Hematopoietic multipotent progenitor cell treated with erythropoietin and hydrocortisone succinate and interleukin-3 and kit ligand, for 4 days (in vitro differentiated cells): ENCODE results near the gene RARG.
A peak's percentile ranks its signal among the peaks of the same experiment; 100 is the strongest.

Source experiments
- DNase-seq: peaks from one replicate; pipeline ENCODE4 v3.0.0-alpha.2; 2015

The RARG gene

DNA sequence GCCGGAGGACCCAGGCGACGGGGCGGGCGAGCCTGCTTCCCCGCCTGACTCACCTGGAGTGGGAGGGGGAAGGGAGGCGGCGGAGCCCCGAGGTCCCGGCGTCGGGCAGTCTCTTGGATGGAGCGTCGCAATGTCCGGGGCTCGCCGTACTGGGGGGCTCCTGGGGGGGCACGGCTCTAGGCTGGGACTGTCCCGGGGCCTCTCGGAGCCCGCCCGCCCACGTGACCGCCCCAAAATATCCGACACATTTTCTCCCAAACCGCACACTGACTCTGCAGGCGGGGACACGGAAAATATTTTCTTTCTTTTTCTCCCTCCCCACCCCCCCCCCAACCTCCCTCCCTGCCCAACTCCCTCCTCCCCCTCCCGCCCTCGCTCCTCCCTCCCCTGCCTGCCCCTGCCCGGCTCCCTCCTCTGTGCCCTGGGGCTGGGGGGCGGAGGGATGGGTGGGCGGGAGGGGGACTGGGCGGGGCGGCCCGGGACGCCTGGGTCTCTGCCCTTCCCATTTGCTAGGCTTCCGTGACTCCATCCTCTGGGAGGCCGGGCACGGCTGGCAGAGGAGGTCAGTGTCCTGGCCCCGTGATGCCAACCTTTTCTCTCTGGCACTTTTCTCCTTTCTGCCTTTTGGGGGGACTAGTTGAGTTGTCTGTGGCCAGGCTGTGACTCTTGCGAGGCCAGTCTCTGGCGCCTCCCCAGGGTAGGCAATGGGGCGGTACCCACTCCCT, at the start of gene RARG:
RARG (minus strand) TSS at position 289 of the 725 bp plus-strand sequence. CDS start 4,664 bp downstream, outside the sequence.
- peak; percentile 71 for DNase-seq

DNA sequence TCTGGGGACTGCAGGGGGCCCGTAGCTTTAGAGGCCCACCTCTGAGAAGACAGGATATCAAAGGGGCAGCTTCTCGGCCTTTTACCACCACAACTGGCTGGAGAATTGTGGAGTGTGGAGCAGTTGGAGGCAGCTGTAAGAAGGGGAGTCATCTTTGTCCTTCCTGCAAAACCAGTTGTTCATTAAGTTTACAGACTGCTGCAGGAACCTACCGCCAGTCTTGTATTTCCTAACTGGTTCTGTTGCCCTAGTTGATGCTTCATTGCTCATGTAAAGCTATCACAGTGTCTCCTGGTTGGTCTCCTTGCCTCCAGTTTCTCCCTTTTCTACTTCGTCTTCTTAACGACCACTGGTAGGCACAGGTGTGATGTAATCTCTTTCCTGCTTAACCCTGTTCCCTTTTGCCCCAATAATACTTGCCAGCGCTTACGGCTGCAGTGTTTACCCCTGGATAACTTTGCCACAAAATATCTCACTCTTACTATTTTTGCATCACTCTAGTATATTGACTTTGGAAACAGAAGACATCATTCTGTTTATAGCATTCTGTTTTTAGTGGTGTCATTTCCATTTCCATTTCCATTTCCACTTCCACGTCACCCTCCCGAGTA, 48.0 kb upstream of the RARG start:
- DNase-seq = no peak

GRCh38 chr12:53279283-53279869, 47.4 kb upstream of the RARG start:
- DNase-seq = no peak

DNA sequence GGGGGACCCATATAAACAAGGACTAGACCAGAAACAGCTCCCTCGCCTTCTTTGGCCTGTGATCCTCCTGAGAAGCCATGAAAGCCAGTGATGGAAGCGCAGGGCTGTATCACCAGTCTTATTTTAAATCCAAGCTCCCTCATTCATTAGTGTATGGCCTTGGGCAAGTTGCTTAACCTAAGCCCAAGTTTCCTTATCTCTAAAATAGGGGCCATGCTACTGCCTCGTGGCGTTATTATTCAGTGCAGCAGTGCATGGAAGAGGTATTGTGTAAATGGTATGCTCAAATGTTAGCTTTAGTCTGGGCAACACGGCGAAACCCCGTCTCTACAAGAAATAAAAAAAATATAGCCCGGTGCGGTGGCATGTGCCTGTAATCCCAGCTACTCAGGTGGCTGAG, 46.0 kb upstream of the RARG start:
- DNase-seq = no peak

DNA sequence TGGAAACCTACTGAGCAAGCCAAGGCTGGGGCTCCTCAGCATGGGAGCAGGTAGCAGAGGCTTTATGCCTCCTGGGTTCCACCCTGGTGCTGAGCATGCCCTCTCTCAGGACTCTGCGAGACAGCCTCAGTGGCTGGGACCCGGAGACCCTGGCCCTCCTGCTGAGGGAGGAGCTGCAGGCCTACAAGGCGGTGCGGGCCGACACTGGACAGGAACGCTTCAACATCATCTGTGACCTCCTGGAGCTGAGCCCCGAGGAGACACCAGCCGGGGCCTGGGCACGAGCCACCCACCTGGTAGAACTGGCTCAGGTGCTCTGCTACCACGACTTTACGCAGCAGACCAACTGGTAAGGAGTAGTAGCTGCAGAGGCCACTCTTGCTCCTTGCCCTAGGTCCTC, 44.5 kb upstream of the RARG start:
- DNase-seq = no peak

GRCh38 chr12:53274445-53274844, 42.4 kb upstream of the RARG start:
- no peak for DNase-seq

DNA sequence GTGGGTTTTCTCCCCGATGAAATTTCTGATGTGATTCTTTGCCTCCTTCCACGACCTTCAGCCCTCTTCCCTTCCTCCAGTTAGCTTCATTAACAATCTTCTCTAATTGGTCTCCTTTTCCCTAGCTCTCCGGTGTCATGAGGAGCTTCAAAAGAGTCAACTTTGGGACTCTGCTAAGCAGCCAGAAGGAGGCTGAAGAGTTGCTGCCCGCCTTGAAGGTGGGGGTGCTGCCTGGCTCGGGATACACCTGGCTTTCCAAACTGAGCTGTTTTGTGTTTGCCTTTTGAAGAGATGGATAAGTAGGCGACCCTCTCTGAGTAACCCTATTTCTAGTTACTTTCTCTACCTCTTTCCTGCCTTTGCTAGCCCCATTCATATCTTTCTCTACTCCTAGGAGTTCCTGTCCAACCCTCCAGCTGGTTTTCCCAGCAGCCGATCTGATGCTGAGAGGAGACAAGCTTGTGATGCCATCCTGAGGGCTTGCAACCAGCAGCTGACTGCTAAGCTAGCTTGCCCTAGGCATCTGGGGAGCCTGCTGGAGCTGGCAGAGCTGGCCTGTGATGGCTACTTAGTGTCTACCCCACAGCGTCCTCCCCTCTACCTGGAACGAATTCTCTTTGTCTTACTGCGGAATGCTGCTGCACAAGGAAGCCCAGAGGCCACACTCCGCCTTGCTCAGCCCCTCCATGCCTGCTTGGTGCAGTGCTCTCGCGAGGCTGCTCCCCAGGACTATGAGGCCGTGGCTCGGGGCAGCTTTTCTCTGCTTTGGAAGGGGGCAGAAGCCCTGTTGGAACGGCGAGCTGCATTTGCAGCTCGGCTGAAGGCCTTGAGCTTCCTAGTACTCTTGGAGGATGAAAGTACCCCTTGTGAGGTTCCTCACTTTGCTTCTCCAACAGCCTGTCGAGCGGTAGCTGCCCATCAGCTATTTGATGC, 36.9 kb upstream of the RARG start:
- DNase-seq = peak; percentile 22

GRCh38 chr12:53267999-53268629, 36.1 kb upstream of the RARG start, which contains the start of gene ESPL1:
Gene ESPL1, plus strand, starts transcription at chr12:53268299. Its CDS starts 468 bp downstream, at chr12:53268767.
- DNase-seq = peak; percentile 96

DNA sequence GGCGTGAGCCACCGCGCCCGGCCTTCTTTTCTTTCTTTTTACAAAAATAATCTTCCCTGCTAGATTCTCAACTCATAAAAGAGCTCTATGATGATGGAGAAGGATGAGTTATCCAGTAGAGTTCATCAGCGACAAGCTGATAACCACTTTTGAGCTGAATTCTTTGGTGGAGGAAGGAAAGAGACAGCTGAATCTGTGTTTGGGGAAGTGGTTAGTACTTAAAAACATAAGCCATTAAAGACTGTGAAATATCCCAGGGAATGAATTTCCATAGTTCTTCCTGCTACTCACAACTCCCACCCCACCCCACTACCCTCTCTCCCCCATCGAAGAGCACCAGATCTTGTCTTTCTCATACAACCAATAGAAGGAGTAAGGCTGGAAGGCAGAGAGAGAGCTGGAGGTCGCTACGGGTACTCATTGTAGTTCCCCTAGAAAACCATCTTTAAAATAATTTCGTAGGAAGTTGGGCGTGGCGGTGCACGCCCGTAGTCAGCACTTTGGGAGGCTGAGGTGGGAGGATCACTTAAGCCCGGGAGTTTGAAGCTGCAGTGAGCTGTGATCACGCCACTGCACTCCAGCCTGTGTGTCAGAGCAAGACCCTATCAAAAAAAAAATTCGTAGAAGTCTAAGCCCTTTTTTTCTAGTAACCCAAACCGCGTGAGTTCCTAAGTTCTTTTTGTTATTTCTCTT, 35.4 kb upstream of the RARG start:
- peak; percentile 56 for DNase-seq

DNA sequence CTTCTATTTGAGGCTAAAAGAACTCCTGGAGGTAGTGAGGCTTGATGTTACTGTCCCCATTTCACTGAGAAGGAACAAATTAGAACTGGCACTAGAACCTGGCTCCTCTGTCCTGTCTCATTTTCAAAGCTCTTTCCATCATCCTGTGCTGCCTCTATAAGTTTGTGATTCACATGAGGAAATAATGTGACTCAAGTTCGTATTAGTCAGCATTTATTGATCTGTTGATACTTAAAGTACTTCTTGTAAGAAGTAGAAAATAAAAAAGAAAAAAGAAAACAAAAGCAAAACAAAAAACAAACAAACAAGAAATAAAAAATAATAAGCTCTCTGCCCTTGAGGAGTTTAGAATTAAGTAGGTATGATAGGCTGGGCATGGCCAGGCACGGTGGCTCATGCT, 33.8 kb upstream of the RARG start:
- DNase-seq = no peak

- DNase-seq = no peak
Measured at GRCh38 chr12:53259891-53260290, 27.9 kb upstream of the RARG start.

GRCh38 chr12:53258541-53259539, 26.8 kb upstream of the RARG start:
- DNase-seq = no peak

- DNase-seq = peak; percentile 86
Measured at GRCh38 chr12:53255996-53256395, 24.0 kb upstream of the RARG start.

DNA sequence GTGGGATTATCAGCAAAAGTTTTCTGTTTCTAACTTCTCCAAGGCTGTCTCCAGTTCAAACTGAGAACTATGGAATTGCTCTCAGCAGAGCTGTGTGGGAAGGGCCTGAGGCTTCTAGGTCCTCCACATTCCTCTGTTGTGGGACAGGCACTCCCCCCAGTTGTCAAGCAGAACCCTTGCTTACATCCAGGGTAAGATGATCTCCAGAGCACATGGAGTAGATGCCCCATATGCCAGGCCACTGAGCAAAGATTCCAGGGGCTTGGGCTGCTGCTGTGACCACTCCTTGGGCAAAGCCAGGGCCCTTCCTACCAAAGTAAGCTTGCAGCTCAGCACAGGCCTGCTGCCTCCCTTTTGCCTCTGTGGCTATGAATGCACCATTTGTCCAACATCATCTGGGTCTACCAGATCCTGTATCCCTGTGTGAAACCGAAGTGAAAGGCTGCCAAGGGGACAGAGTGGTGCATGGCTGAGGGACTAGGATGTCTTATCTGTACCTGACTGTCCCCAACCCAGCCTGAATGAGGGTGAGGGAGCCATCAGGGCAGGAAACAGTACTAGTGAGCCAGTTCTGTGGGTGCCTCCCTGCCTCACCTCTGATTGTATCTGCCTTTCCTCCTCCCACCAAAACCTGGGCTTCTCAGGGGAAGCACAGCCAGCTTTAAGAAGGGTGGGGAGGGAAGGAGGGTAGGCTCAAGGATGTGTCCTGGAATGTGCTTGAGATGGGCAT, 23.0 kb upstream of the RARG start:
- DNase-seq = no peak

DNA sequence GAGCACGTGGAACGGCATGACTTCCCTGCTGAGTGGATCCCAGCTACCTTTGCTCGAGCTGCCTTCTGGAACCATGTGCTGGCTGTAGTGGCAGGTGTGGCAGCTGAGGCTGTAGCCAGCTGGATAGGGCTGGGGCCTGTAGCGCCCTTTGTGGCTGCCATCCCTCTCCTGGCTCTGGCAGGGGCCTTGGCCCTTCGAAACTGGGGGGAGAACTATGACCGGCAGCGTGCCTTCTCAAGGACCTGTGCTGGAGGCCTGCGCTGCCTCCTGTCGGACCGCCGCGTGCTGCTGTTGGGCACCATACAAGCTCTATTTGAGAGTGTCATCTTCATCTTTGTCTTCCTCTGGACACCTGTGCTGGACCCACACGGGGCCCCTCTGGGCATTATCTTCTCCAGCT, 21.3 kb upstream of the RARG start:
- no peak for DNase-seq

DNA sequence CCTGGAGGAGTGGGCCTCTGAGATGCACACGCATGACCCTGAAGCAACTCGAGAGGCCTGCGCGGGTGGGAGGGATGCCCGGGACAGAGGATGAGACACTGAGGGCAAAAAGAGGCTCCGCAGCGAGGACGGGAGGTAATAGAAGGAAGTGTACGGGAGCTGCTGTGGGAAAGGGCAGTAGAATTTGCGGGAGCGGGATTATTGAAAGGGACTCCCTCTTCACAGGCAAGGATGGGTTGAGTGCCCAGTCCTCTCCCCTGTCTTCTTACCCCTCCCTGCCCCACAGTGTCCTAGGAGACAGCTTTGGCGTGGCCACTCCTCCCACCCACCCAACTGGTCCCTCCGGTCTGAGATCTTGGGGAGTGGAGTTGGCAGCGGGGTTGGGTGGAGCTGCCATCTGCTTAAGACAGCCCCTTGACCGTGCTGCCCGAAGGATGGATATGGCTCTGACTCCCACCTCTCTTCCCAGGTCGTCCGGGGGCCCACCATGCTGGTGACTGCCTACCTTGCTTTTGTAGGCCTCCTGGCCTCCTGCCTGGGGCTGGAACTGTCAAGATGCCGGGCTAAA, 20.4 kb upstream of the RARG start:
- peak; percentile 49 for DNase-seq

GRCh38 chr12:53251477-53252348, 19.7 kb upstream of the RARG start:
- DNase-seq = peak; percentile 90

DNA sequence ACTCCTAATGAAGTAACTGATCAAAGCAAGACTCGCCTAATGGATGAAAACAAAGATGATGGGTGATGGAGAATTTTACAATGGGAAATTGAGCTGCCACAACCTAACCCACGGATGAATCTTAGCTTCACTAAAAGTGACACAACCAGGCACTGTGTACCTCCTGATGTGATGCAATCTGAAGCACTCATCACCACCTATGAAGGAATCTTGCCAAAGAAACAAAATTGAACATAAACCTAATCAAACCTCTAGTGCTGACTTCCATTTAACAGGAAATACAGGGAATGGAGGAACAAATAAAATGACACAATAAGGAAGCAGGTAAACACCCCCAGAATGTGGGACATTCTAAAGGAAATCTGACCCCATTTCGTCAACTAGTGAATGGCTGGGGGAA, 13.3 kb upstream of the RARG start:
- DNase-seq = no peak

DNA sequence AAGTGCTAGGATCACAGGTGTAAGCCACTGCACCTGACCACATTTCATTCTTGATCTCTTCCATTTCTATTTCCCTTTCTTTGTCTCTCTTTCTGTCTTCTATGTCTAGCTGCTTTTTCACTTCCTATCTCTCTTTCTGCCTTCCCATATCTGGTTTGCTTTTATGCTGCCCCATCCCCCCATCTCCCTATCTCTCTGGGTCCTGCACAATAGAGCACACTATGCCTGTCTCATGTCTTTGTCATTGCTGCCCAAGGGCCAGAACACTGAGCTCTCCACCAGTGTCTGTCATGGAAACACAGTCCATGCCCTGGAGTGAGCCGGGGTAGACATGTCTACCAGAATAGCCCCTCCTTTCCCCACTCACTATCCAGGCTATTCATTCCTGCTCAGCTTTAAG, 12.3 kb upstream of the RARG start:
- peak; percentile 75 for DNase-seq
